Loucy (cell line): Measurements from ENCODE around the gene LRIT3.

Experiments used
- H2AFZ ChIP-seq: fragments of 200-600 bp; sonication (generic); 2 replicates; pipeline ENCODE4 v1.6.0; 2016; ENCODE audit warnings: antibody characterized with exemption, mild to moderate bottlenecking, low read length, moderate library complexity
- H3F3A ChIP-seq: fragments of 200-600 bp; 2 replicates; pipeline ENCODE4 v1.6.0; 2016; ENCODE audit warnings: antibody characterized with exemption, low read depth, mild to moderate bottlenecking
- H3K27me3 ChIP-seq: fragments of 200-600 bp; sonication (generic); 2 replicates; pipeline ENCODE4 v1.6.1; 2014; ENCODE audit warnings: low read length, mild to moderate bottlenecking; ENCODE audit not compliant: insufficient read depth, poor library complexity, severe bottlenecking
- H3K36me3 ChIP-seq: fragments of 200-600 bp; sonication (generic); 2 replicates; pipeline ENCODE4 v1.6.1; 2016; ENCODE audit warnings: low read length; ENCODE audit not compliant: insufficient read depth
- H3K4me1 ChIP-seq: fragments of 200-600 bp; sonication (generic); 2 replicates; pipeline ENCODE4 v1.5.1; 2014; ENCODE audit warnings: low read length, mild to moderate bottlenecking; ENCODE audit not compliant: insufficient read depth, poor library complexity, severe bottlenecking
- H3K4me2 ChIP-seq: fragments of 200-600 bp; sonication (generic); 2 replicates; pipeline ENCODE4 v1.6.0; 2014; ENCODE audit warnings: antibody characterized with exemption, low read length, low read depth, mild to moderate bottlenecking; ENCODE audit not compliant: poor library complexity, severe bottlenecking
- H3K4me3 ChIP-seq: fragments of 200-600 bp; sonication (generic); 2 replicates; pipeline ENCODE4 v1.5.1; 2014; ENCODE audit warnings: low read length, mild to moderate bottlenecking, mixed read lengths; ENCODE audit not compliant: poor library complexity, severe bottlenecking
- H3K79me2 ChIP-seq: fragments of 200-600 bp; sonication (generic); 2 replicates; pipeline ENCODE4 v1.6.1; 2014; ENCODE audit warnings: low read length; ENCODE audit not compliant: insufficient read depth
- H3K9ac ChIP-seq: fragments of 200-600 bp; sonication (generic); 2 replicates; pipeline ENCODE4 v1.6.0; 2014; ENCODE audit warnings: mild to moderate bottlenecking, low read depth, low read length, moderate library complexity; ENCODE audit not compliant: poor library complexity, severe bottlenecking
- H3K9me2 ChIP-seq: fragments of 200-600 bp; sonication (generic); replicated peaks from 2 replicates; pipeline ENCODE4 v1.6.1; 2016; ENCODE audit warnings: low read depth, low read length, mixed read lengths
- H3K9me3 ChIP-seq: fragments of 200-600 bp; sonication (generic); 2 replicates; pipeline ENCODE4 v1.6.1; 2014; ENCODE audit warnings: mild to moderate bottlenecking, antibody characterized with exemption, low read length, low read depth; ENCODE audit not compliant: insufficient read depth
- H4K20me1 ChIP-seq: fragments of 200-600 bp; sonication (generic); 2 replicates; pipeline ENCODE4 v1.6.0; 2014; ENCODE audit warnings: antibody characterized with exemption, low read length, mild to moderate bottlenecking; ENCODE audit not compliant: insufficient read depth, poor library complexity, severe bottlenecking
- EZH2phosphoT487 ChIP-seq: fragments of 200-600 bp; IDR thresholded peaks from 2 replicates; pipeline ENCODE4 v1.6.1; 2018; ENCODE audit warnings: antibody characterized with exemption, mild to moderate bottlenecking, moderate library complexity, borderline replicate concordance
- TF ChIP-seq, protein P1 (sequence below): fragments of 200-600 bp; sonication (generic); conservative IDR thresholded peaks from 2 replicates; pipeline ENCODE4 v1.5.1; 2014; ENCODE audit warnings: mild to moderate bottlenecking, antibody characterized with exemption, low read length

LRIT3 gene, protein sequence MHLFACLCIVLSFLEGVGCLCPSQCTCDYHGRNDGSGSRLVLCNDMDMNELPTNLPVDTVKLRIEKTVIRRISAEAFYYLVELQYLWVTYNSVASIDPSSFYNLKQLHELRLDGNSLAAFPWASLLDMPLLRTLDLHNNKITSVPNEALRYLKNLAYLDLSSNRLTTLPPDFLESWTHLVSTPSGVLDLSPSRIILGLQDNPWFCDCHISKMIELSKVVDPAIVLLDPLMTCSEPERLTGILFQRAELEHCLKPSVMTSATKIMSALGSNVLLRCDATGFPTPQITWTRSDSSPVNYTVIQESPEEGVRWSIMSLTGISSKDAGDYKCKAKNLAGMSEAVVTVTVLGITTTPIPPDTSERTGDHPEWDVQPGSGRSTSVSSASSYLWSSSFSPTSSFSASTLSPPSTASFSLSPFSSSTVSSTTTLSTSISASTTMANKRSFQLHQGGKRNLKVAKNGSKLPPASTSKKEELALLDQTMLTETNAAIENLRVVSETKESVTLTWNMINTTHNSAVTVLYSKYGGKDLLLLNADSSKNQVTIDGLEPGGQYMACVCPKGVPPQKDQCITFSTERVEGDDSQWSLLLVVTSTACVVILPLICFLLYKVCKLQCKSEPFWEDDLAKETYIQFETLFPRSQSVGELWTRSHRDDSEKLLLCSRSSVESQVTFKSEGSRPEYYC

DNA sequence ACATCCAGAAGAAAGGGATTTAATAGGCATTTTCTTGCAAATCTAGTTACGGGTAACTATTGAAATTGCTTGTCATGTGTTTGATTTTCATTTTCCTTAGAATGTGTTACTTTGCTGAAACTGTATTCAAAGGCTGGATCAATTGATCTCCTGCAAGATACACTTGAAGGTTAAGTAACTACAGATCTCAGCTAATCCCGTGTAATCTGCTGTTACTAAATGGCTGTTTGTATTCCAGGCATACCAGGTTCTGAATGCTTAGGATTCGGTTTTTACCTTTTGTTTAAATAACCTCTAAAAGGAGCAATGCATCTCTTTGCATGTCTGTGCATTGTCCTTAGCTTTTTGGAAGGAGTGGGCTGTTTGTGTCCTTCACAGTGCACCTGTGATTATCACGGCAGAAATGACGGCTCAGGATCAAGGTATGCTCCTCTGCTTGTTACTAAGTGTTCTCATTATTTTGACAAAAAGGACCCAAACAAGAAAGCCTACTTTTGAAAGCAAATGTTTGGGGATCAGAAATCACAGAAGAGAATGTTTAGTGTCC lies at the start of gene LRIT3:
Gene LRIT3, plus strand, starts transcription at position 212 of the 547 bp plus-strand sequence. Its CDS starts 95 bp downstream, at position 307.
- Histone ChIP-seq H2AFZ (no peak within 1 kb of the TSS; the same call in 1 of the 2 replicates), H3K9ac (no peak within 1 kb of the TSS), H3K36me3 (no peaks in the 10 kb centered on the region), H3K79me2 (no peaks in the 10 kb centered on the region), H3K4me2 (no peak within 1 kb of the TSS), H3K4me3 (no peak within 1 kb of the TSS), H4K20me1 (no peaks in the 10 kb centered on the region), H3K9me2 (no peaks in the 10 kb centered on the region), H3K27me3 (no peaks in the 10 kb centered on the region), H3F3A (no peaks in the 10 kb centered on the region), H3K4me1 (no peaks in the 10 kb centered on the region), H3K9me3 (no peaks in the 10 kb centered on the region)
- TF ChIP-seq EZH2phosphoT487 = no peak
- TF ChIP-seq, protein P1, sequence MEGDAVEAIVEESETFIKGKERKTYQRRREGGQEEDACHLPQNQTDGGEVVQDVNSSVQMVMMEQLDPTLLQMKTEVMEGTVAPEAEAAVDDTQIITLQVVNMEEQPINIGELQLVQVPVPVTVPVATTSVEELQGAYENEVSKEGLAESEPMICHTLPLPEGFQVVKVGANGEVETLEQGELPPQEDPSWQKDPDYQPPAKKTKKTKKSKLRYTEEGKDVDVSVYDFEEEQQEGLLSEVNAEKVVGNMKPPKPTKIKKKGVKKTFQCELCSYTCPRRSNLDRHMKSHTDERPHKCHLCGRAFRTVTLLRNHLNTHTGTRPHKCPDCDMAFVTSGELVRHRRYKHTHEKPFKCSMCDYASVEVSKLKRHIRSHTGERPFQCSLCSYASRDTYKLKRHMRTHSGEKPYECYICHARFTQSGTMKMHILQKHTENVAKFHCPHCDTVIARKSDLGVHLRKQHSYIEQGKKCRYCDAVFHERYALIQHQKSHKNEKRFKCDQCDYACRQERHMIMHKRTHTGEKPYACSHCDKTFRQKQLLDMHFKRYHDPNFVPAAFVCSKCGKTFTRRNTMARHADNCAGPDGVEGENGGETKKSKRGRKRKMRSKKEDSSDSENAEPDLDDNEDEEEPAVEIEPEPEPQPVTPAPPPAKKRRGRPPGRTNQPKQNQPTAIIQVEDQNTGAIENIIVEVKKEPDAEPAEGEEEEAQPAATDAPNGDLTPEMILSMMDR = no peak

DNA sequence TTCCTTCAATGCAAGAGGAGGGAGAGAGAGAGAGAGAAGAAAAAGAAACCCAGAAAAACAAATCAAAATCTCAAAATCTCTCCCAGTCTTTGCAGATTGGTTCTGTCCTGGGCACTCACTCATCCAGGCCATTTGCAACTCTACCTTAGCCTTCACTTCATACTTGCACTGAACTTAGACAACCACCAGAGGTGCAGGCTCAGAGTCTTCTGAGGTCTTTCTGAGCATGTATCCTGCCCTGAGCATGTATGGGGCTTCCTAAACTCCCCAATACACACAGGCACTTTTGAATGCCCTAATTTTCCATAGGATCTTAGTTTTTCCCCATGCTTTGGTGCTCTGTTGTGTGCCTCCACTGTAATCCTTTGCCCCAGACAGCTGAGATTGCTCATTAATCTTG lies 49.0 kb upstream of the LRIT3 start:
- H3K27me3 ChIP-seq = no peaks in the 10 kb centered on the region
- no peaks in the 10 kb centered on the region for H3K9me2 ChIP-seq
- H3K4me2 ChIP-seq = no peak overlapping the region
- no peak overlapping the region for H3K4me3 ChIP-seq
- H3K4me1 ChIP-seq = no peaks in the 10 kb centered on the region
- no peaks in the 10 kb centered on the region for H3F3A ChIP-seq
- no peaks in the 10 kb centered on the region for H4K20me1 ChIP-seq
- H2AFZ ChIP-seq = no peak overlapping the region
- peaks cover 5% of the 10 kb centered on the region; the same call in 1 of the 2 replicates for H3K9me3 ChIP-seq
- TF ChIP-seq, protein P1 = peak; percentile 32
- TF ChIP-seq EZH2phosphoT487 = no peak
- no peak overlapping the region for H3K9ac ChIP-seq
- no peaks in the 10 kb centered on the region for H3K79me2 ChIP-seq
- H3K36me3 ChIP-seq = no peaks in the 10 kb centered on the region

DNA sequence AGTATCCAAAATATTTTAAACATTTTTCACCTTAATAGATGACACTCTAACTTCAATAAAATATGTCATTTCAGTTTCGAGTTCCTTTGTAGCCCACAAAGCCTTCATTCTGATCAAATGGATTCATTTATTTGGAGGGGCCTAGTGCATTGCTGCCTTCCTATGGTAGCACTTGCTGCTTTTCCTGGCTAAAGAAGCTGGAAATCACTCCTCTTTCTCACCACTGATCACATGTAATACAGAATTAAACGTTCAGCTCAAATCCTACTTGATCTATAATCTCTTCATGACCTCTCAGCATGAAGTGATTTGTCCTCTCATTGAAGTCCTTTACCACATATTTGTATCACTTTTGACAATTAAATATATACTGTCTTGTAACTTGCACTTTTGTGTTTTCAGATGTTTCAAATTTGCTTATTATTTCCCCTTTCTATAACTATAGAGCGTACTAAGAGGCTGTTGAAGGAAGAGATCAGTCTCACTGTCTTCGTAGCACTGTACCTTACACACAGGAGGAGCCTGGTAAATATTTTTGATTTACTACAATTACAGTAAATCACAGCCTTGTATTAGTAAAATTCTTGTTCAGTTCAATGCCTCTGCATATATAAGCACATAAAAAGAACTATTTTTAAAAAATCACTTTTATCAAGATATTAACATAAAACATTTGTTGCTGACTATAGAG lies 46.7 kb upstream of the LRIT3 start:
- H3K9me2 ChIP-seq = no peaks in the 10 kb centered on the region
- H3K36me3 ChIP-seq = no peaks in the 10 kb centered on the region
- no peaks in the 10 kb centered on the region for H3K79me2 ChIP-seq
- H2AFZ ChIP-seq = no peak overlapping the region
- no peaks in the 10 kb centered on the region for H3K4me1 ChIP-seq
- TF ChIP-seq, protein P1 = no peak
- TF ChIP-seq EZH2phosphoT487 = no peak
- no peaks in the 10 kb centered on the region for H4K20me1 ChIP-seq
- no peak overlapping the region for H3K4me2 ChIP-seq
- H3K27me3 ChIP-seq = no peaks in the 10 kb centered on the region
- no peaks in the 10 kb centered on the region for H3K9me3 ChIP-seq
- no peaks in the 10 kb centered on the region for H3F3A ChIP-seq
- H3K9ac ChIP-seq = no peak overlapping the region
- H3K4me3 ChIP-seq = no peak overlapping the region
